ENCODE results near the gene PTH1R.

PTH1R gene

DNA sequence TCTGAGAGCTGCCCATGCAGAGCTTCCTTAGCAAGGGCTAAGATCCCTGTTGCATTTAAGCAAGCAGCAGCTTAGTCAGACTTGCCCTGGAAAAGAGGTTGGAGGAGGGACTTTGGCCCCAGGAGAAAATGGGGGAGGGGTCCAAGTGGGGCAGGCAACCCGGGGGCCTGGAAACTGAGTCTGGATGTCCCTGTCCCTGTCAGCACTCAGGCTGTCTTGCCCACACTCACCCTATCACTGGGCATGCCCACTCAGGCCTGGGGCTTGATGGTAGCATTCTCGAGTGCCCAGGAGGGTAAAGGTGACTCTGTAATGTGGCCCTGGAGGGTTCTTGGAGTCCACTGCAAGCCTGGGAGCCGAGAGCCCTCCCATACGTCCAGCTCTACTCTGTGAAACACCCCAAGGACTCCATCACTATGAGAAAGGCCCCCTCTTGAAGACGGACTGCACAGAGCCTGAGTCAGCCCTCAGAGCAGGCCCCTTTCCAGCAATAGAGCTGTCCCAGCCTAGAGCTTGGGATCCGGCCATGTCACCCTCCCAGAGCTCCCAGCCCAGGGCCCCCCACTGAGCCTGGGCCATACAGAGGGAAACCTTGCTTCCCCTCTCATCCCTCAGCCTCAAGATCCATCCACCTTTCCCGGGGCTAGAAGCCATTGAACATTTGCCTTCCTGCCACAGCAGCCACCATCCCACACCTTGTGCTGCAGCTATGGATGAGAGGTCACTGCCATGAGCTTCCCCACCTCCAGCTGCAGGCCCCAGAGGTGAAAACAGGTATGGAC lies 27.6 kb upstream of the PTH1R start:
- no peak for DNase-seq (ENCODE audit: low spot score)

DNA sequence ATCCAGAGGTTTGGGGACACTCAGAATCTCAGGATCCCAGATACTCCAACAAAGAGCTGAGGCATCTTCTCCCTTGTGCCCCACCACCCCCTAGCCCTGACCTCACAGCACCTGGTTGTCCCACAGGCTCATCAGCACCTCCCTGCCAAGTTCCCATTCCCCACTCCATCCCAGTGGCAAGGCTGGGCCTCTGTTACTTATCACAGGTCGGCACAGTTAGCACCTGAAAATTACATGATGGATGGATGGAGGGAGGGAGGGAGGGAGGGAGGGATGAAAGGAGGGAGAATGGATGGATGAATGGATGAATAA lies 27.1 kb upstream of the PTH1R start:
- DNase-seq (ENCODE audit: low spot score): no peak

DNA sequence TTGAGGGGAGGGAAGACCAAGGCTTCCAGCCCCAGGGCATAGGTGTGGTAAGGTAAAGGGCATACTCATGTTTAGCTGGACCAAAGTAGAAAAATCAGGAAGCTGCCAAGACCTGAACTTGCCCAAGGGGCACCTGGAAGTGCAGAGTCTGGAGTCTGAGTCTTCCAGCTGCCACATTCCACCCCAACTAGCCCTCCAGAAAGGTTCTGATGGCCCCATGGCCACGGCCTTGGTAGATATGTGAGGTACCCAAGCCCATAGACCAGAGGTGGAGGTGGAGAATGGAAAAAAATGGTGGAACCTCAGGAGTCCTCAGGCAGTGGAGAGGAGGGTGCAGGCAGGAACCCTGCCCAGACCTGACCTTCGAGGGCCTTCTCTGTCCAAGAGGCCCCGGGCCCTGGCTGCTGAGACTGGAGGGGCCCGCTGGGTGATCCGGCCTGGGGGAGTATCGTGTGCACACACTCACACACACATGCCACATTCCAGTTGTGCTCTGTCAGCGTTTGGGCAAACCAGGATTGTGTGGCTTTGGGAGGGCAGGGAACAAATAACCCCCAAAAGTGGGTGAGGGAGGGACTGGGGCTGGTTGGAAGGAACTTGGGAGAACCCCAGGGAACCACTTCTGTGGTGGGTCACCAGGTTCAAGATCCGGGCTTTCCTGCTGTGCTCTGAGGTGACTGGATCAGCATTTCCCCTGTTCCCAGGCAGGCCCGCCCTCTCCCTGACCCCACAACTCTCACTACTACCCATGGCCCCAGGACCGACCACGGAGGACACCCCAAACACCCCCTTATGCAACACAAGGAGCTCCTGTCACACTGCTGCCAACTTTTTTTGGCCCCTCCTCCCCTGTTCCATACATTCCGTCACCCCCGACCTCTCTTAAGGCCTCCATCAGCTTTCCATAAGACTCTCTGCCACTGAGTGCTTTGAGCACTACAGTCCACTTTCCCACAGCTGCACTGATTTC lies 25.9 kb upstream of the PTH1R start:
- no peak for DNase-seq (ENCODE audit: low spot score)

GRCh38 chr3:46852334-46852720 lies 25.2 kb upstream of the PTH1R start:
- no peak for DNase-seq (ENCODE audit: low spot score)

- no peak for DNase-seq (ENCODE audit: low spot score)
Observed at GRCh38 chr3:46852839-46853355, 24.6 kb upstream of the PTH1R start.

GRCh38 chr3:46853441-46854415 lies 23.8 kb upstream of the PTH1R start:
- no peak for DNase-seq (ENCODE audit: low spot score)

DNA sequence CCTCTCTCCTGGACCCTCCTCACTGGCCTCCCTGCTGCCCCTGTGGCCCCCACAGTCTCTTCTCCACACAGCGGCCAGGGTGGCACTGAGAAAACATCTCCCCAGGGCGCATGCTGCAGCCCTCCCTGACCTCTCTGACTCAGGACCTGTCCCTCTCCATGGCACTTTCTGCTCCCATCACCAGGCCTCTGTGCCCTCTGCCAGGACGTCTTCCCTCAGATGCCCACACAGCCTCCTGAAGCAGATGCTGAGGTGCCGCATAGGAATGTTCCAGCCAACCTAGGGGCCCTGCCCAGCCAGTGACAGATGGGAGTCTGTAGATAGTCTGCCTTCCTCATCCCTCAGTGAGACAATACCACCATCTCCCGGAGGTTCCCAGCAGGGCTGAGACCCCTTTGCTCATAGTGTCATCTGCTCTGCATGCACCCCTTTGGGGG lies 22.9 kb upstream of the PTH1R start:
- no peak for DNase-seq (ENCODE audit: low spot score)

GRCh38 chr3:46856576-46857471 lies 20.7 kb upstream of the PTH1R start:
- no peak for DNase-seq (ENCODE audit: low spot score)

- no peak for DNase-seq (ENCODE audit: low spot score)
Observed at GRCh38 chr3:46857485-46858341, 19.8 kb upstream of the PTH1R start.

- no peak for DNase-seq (ENCODE audit: low spot score)
Observed at GRCh38 chr3:46858456-46858855, 19.1 kb upstream of the PTH1R start.

GRCh38 chr3:46859001-46859710 lies 18.4 kb upstream of the PTH1R start:
- DNase-seq (ENCODE audit: low spot score): no peak

DNA sequence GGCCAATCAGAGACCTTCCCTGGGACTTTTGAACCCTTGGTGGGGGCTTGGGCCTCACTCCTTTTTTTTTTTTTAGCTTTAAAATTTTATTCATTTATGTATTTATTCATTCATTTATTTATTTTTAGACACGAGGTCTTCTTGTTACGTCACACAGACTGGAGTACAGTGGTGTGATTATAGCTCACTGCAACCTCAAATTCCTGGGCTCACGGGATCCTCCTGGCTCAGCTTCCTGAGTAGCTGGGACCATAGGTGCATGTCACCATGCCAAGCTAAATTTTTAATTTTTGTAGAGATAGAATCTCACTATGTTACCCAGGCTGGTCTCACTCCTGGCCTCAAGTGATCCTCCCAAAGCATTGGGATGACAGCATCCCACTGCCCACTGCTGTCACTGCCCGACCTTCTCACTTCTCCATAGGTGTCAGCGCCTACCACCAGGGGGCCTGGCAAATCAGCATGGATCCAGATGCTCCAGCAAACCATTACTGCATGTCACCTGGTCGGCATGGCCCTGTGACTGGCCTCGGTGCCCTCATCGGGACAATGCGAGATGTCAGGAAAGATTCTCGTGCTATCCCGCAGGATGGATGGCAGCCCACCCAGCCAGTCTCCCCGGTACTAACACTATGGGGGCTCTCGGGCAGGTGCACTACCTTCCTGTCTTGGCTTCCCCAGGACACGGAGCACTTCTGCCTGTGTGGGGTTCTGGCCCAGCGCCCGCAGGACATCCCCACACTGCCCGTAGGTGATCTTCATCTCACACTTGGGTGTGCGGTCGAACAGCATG lies 17.3 kb upstream of the PTH1R start:
- no peak for DNase-seq (ENCODE audit: low spot score)

- no peak for DNase-seq (ENCODE audit: low spot score)
Observed at GRCh38 chr3:46860810-46861604, 16.5 kb upstream of the PTH1R start.

GRCh38 chr3:46861605-46862368 lies 15.7 kb upstream of the PTH1R start:
- DNase-seq (ENCODE audit: low spot score): no peak

- no peak for DNase-seq (ENCODE audit: low spot score)
Observed at GRCh38 chr3:46862369-46863025, 15.0 kb upstream of the PTH1R start.

DNA sequence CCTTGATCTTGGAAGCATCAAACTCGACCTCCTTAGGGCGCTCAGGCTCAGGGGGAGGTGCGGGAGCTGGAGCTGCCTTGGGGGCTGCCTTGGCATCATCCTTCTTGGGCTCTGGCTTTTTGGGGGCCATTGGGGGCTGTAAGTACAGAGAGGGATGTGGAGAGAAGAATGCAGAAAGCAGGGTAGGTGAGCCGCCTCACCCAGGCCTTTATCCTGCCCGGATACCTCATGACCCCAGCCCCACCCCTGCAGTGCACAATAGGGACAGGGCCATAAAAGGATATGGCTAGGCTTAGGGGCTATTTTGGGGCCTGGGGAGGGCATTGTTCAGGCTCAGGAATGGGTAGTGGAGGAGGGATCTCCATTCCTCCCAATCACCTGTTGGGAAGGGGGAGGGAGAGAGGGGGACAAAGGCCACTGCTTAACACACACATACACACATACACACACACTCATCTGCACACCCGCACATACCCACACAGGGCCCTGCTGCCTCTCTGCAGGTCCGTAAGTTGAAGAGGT lies 14.2 kb upstream of the PTH1R start, which contains the start of gene MYL3:
TSS of gene MYL3 (minus strand) at position 184 of the 522 bp plus-strand sequence. CDS start at position 130, 54 bp downstream.
- DNase-seq (ENCODE audit: low spot score): no peak
